Activated naive CD4-positive, alpha-beta T cell treated with anti-CD3 and anti-CD28 coated beads, Interleukin-2, amount 10 ng/mL, durations not matched to agents 7 days and 5 days (primary cell): ENCODE results near the gene PSMB10.

Experiments
- CTCF ChIA-PET: fragments of 350-600 bp; sonication (Branson Sonifier 250); formaldehyde crosslinking; loops from one replicate; lab custom pipeline; 2021; ENCODE audit warnings: antibody characterized with exemption; lab: Charles Lee
- DNase-seq: peaks from one replicate; pipeline ENCODE4 v3.0.0-alpha.2; 2020
- H3K27ac Mint-ChIP-seq: one replicate; pipeline ENCODE4 v1.8.0; 2021; ENCODE audit warnings: mild to moderate bottlenecking, moderate library complexity, mixed read lengths
- H3K27me3 Mint-ChIP-seq: one replicate; pipeline ENCODE4 v1.8.0; 2021; ENCODE audit warnings: mild to moderate bottlenecking, mixed read lengths
- H3K36me3 Mint-ChIP-seq: one replicate; pipeline ENCODE4 v1.8.0; 2021; ENCODE audit warnings: mixed read lengths
- H3K4me1 Mint-ChIP-seq: one replicate; pipeline ENCODE4 v1.8.0; 2021; ENCODE audit warnings: mixed read lengths
- H3K4me3 Mint-ChIP-seq: one replicate; pipeline ENCODE4 v1.8.0; 2021; ENCODE audit warnings: mild to moderate bottlenecking, moderate library complexity, mixed read lengths
- H3K9me3 Mint-ChIP-seq: one replicate; pipeline ENCODE4 v1.8.0; 2021; ENCODE audit warnings: mixed read lengths

PSMB10 gene

DNA sequence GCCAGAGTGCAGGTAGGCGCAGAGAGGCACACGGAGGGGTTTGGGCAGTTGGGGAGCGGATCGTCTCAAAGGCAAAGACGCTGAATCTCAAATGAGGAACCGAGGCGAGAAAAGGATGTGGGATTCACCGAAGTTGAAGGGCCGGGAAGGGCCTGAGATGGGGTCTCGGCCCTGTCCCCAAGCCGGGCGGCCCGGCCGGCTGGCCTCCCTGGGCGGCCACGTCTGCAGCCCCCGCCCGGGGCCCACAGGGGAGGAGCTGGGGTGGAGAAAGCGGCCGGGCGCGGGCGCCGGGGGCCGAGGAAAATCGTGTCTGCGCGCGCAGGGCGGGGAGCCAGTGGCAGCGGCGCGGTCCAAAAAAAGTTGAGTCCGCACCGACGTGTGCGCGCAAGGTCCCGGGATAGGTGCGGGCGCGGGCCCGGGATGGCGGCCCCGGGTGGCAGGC is 31.3 kb upstream of the PSMB10 start:
- H3K9me3 Mint-ChIP-seq, result no peaks in the 10 kb centered on the region
- H3K4me1 Mint-ChIP-seq, result peaks cover 33% of the 10 kb centered on the region
- peak overlapping the region; percentile 93 for H3K27ac Mint-ChIP-seq
- peak; percentile 62 for DNase-seq
- peaks cover 22% of the 10 kb centered on the region for H3K27me3 Mint-ChIP-seq
- H3K4me3 Mint-ChIP-seq, result peak overlapping the region; percentile 100
- H3K36me3 Mint-ChIP-seq, result no peaks in the 10 kb centered on the region
- CTCF ChIA-PET, result no interaction called here

DNA sequence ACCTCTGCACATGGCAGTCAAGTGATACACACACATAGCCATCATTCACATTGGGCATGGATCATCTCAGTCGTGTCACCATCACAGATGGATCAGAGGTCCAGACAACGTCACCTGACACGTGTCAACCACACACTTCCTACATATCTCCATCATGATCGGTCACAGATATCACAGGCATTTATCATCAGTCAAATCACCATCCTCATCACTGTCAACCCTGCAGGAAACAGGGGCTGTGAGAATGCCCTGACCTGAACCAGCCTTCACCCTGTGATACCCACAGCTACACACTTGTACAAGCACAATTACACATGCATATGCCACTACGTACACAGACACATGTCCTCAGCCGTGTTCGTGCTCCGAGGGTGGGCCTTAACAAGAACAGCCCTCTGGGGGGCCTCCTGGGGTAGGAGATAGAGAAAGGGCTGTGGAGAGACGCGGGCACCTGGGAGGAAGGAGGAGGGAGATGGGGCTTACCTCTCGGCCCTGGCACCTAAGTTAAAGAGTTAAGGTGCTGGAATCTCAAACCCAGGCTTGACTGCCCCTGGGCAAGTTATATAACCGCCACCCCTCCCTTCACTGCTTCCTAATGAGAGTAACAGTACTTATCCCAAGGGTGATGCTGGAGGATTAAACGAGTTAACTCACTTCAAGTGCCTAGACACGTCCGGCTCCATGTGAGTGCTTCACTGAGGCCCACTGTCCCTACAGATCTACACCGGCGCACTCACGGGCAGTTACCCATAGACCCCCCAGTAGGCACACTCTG is 30.7 kb upstream of the PSMB10 start:
- Mint-ChIP-seq H3K9me3 (no peaks in the 10 kb centered on the region), H3K4me1 (peaks cover 35% of the 10 kb centered on the region), H3K4me3 (peak overlapping the region; percentile 100), H3K27me3 (peaks cover 16% of the 10 kb centered on the region), H3K27ac (peak overlapping the region; percentile 93), H3K36me3 (peaks cover 5% of the 10 kb centered on the region)
- peak; percentile 48 for DNase-seq
- CTCF ChIA-PET, result interaction anchor here (1.1 to 1.6 kb wide), 2 partner anchors 14 to 74 kb away, joined by 5 to 7 read pairs; partner anchors contain the start of gene DPEP3

DNA sequence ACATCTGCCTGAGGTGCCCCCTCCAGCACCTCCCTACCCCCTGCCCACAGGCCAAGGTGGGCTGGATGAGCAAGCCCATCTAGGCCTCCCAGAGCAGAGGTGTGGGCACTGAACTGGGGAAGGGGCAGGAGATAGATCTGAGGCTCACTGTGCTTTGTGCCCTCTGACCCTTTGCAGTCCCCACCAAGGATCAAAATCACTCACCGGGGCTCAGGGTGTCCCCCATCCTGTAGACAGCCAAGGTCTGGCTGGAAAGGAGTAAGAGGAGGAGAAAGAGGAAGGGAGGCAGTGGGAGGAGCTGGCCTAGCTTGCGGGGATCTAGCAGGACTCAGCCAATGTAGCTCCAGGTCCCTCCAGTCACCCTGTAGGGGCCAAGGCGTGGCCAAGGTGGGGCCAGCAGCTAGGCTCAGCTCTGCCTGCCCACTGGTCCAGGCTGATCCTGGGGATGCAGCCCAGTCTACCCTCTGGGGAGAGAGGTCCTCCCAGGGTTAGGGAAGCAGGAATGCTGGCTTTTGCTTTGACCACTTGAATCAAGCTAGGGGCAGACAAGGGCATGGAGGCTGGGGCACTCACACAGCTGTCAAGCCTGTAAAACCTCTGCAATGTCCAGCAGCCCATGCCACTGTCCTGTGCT is 30.0 kb upstream of the PSMB10 start:
- DNase-seq, result no peak

DNA sequence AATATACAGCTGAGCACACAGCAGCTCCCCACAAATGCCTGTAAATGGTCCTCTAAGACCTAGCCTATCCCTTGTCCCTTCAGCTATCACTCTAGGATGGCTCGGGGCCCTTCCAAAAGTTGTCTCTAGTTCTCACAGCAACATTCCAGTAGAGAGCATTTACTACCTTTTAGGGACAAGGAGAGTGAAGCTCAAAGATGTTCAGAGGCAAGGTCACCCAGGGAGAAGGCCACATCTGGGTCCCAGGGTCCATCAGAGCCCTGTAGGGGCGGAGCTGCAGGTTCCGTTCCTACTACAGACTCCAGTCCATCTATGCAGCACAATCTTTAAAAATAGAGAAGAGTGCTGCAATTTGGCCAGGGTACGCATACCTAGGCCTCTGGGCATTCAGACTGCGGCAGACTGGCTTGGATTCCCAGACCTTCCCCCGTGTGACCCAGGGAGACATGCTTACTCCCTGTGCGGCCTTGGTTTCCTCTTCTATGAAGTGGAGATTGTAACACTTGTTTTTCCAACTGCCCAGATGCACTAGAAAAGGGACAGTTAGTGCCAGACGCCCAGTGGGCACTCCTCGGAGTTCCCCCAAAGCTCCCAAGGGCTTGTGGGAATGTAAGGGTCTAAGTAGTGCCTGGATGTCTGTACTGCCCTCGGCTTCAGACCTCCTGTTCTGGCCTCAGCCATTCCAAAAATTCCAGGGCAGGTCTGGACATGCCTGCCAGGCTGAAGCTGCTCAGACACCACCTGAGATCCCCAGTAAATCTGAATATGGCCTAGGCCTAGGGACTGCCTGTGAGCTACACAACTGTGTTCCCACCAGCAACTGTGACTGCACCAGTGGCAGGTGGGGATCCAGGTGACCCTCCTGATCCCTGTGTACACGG is 29.3 kb upstream of the PSMB10 start:
- H3K4me1 Mint-ChIP-seq, result peaks cover 35% of the 10 kb centered on the region
- no peak overlapping the region for H3K27ac Mint-ChIP-seq
- DNase-seq, result no peak
- H3K27me3 Mint-ChIP-seq, result peaks cover 4% of the 10 kb centered on the region
- H3K9me3 Mint-ChIP-seq, result no peaks in the 10 kb centered on the region
- H3K4me3 Mint-ChIP-seq, result no peak overlapping the region
- peaks cover 17% of the 10 kb centered on the region for H3K36me3 Mint-ChIP-seq
- CTCF ChIA-PET, result interaction anchor here (0.7 to 1.6 kb wide), 4 partner anchors 12 to 75 kb away, joined by 3 to 7 read pairs (median 4); partner anchors contain the start of gene DPEP3

More for the DNA sequence above, 30.0 kb upstream of the PSMB10 start:
- CTCF ChIA-PET, result interaction anchor here (1.1 to 1.6 kb wide), 2 partner anchors 14 to 74 kb away, joined by 5 to 7 read pairs; partner anchors contain the start of gene DPEP3
- Mint-ChIP-seq H3K9me3 (no peaks in the 10 kb centered on the region), H3K4me3 (peak overlapping the region; percentile 100), H3K27ac (no peak overlapping the region), H3K4me1 (peaks cover 35% of the 10 kb centered on the region), H3K36me3 (peaks cover 11% of the 10 kb centered on the region), H3K27me3 (peaks cover 9% of the 10 kb centered on the region)

DNA sequence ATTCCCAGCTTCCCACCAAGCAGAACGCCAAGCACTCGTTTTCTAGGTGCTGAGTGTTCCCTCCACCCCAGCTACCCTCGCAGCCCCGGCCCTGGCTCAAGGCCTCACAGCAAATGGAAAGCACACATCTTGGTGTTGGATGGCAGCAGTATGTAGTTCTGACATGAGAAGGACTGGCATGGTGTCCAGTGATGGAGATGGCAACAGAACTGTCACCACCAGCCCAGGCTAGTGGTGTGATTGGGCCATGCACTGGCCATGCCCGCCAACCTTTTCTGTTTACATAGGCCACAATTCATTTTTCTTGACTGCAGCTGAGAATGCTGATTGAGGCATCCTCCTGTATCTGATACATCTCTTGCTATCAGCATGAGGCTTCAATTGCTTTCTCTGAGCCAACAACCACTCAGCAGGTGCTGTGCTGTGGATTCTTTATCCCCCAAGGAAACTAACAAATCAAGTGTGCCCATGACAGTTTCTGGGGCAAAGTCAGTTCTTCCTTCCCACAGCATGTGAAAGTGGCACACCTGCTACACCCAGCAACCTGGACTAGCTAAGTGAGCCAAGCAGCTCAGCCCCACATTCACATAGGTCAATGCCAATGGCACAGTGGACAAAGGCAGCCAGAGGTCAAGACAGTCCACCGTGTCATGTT is 28.0 kb upstream of the PSMB10 start:
- no peaks in the 10 kb centered on the region for H3K27me3 Mint-ChIP-seq
- CTCF ChIA-PET, result interaction anchor here (1.3 to 1.4 kb wide), 2 partner anchors 10 to 22 kb away, joined by 3 to 5 read pairs; no protein-coding TSS in a partner anchor
- H3K9me3 Mint-ChIP-seq, result no peaks in the 10 kb centered on the region
- peaks cover 22% of the 10 kb centered on the region for H3K36me3 Mint-ChIP-seq
- peaks cover 32% of the 10 kb centered on the region for H3K4me1 Mint-ChIP-seq
- no peak overlapping the region for H3K4me3 Mint-ChIP-seq
- no peak for DNase-seq
- H3K27ac Mint-ChIP-seq, result no peak overlapping the region

DNA sequence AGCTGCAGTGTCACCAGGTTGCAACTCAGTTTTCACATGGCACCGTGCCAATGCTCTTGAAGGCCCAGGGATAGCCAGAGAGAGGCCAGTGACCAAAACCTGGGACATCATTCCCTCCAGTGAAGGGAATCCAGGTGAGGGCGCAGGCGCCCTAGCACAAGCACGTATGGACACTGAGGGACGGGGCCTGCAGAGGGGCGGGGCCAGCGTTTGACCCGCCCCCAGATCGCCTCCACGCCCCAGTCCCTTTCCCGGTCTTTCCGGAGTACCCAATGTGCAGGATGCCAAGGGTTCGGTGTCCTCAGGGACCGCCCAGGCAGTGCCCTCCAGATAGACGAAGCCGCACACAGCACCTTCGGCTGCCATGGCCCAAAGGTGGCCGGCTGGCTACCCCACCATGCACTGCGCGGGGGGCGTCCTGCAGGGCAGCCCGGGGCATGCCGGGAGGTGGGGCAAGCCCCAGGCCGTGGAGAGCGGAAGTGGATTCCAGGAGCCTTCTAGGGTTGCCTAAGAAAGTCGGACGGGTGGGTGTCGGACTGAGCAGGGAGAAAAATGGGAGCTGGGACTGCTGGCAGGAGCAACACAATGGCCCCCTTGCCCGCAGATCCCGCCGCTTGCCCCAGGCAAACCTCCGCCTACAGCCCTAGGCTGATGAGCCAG is 27.1 kb upstream of the PSMB10 start:
- Mint-ChIP-seq H3K27ac (no peak overlapping the region), H3K4me1 (peaks cover 26% of the 10 kb centered on the region), H3K27me3 (no peaks in the 10 kb centered on the region), H3K9me3 (no peaks in the 10 kb centered on the region), H3K4me3 (no peak overlapping the region), H3K36me3 (peaks cover 24% of the 10 kb centered on the region)
- CTCF ChIA-PET, result interaction anchor here (1.3 to 2.6 kb wide), 2 partner anchors 22 kb away, joined by 5 to 7 read pairs; no protein-coding TSS in a partner anchor
- DNase-seq, result no peak

DNA sequence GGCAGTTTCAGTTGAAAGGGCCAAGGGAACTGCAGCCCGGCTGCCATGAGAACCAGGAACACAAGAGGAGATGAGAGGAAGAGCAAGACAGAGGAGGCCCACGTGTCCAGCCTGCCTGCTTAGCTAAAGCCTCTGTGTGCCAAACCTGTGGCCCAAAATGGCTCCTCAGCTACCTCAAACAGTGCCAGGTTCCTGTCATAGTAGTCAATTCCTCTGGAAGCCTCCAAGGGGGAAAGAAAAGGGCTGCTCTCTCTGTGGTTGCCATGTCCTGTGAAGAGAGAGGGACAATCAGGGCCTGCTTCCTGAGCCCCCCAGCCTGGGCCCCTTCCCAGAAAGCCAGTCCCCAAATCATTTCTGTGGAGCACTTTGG is 26.6 kb upstream of the PSMB10 start:
- Mint-ChIP-seq H3K4me3 (no peak overlapping the region), H3K27me3 (no peaks in the 10 kb centered on the region), H3K27ac (no peak overlapping the region), H3K4me1 (peaks cover 25% of the 10 kb centered on the region), H3K36me3 (peaks cover 27% of the 10 kb centered on the region), H3K9me3 (no peaks in the 10 kb centered on the region)
- CTCF ChIA-PET, result interaction anchor here (2.6 kb wide), 1 partner anchor 21 kb away, joined by 7 read pairs; no protein-coding TSS in a partner anchor
- no peak for DNase-seq

DNA sequence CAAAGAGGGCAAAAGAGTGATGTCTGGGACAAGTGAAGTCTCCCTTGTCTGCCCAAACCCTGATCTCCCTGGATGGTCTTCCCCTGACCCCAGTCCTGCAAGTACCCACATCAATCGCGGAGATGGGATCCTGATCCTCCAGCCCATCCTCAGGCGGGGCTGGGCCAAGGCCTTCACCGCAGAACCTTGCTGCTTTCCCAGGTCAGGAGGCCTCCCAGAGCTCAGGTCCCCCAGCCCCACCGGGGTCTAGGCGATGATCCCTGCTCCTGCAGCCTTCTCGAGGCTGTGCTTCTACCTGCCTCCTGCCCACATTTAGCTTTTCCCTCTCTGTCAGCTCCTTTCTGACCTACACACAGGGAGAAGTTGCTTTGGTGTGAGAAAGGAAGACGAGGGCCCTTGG is 25.5 kb upstream of the PSMB10 start:
- Mint-ChIP-seq H3K4me1 (peaks cover 18% of the 10 kb centered on the region), H3K9me3 (no peaks in the 10 kb centered on the region), H3K27me3 (no peaks in the 10 kb centered on the region), H3K27ac (no peak overlapping the region), H3K4me3 (no peak overlapping the region), H3K36me3 (peaks cover 27% of the 10 kb centered on the region)
- CTCF ChIA-PET, result interaction anchor here (2.6 kb wide), 1 partner anchor 20 kb away, joined by 7 read pairs; no protein-coding TSS in a partner anchor
- no peak for DNase-seq

DNA sequence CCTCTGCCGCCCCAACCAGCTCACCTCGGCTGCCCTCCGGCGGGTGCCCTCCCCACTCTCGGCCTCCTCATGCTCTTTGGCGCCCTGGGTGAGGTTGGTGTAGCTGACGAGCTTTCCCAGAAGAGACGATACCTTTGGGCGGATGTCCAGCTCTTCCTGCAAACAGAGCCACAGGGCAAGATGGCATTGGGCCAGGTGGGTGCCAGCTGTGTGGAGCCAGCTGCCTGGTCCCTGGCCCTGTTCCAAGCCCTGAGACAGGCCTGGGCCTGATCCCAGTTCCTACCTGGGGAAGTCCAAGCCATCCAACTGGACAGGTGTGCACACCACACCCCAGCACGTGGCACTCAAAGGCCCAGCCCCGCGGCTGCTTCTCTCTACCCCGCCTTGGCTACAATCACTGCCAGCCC is 24.9 kb upstream of the PSMB10 start:
- peaks cover 12% of the 10 kb centered on the region for H3K4me1 Mint-ChIP-seq
- no peak overlapping the region for H3K27ac Mint-ChIP-seq
- DNase-seq, result no peak
- H3K27me3 Mint-ChIP-seq, result no peaks in the 10 kb centered on the region
- H3K36me3 Mint-ChIP-seq, result peaks cover 27% of the 10 kb centered on the region
- CTCF ChIA-PET, result interaction anchor here (2.6 kb wide), 1 partner anchor 19 kb away, joined by 7 read pairs; no protein-coding TSS in a partner anchor
- H3K4me3 Mint-ChIP-seq, result no peak overlapping the region
- no peaks in the 10 kb centered on the region for H3K9me3 Mint-ChIP-seq

DNA sequence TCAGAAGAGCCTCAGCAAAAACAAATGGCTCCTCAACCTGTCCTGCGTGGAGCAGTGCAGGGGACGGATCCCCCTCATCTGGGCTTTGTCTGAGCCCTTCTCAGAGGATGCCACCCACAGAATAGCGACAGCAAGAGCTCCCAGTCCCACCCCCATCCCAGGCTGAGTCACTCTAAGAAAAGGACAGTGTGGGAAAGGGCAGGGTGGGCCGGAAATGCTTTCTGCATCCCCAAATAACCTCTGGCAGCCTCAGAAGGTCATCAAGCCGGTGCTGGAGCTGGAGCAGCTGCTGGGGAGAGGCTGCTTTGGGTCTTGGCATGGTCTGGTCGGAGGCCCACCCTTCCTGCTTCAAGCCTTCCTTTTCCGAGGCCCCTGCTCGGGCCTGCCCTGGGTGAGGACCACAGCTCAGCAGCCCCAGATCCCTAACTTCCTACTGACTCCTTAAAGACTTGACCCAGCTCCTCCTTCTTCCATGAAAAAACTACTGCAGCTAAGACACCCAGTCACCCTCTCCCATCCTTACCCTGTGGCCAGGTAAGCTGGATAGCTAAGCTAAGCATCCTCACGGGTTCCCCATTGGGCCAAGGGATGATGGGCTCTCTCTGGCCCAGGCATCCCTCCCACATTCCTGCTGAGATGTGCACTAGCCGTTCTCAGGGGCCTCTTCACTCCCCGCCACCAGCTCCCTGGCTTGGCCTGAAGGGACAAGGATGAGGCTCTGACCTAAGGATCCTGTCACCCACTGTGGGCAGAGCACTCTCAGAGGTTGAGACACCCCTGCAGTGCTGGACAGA is 23.1 kb upstream of the PSMB10 start:
- Mint-ChIP-seq H3K36me3 (peaks cover 27% of the 10 kb centered on the region), H3K27ac (peak overlapping the region; percentile 16)

DNA sequence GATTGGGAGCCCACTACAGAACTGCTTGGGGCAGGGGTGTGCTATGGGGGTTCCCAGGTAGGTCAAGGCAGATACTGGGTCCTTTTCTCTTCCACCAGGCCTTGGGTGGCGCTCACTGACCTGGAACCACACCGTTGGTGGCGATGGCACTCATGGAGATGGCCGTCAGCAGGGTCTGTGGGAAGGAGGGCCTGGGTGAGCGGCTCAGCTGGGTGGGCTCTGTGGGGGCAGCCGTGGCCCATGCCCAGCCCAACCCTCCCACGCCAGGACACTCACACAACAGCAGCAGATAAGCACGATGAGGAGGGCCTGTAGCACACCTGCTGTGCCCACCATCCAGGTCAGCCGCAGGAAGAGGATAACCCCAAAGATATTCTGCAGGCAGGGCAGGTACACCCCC is 21.0 kb upstream of the PSMB10 start:
- CTCF ChIA-PET, result interaction anchor here (0.5 kb wide), 1 partner anchor 1239 kb away, joined by 3 read pairs; no protein-coding TSS in a partner anchor
- H3K27ac Mint-ChIP-seq, result no peak overlapping the region
- H3K27me3 Mint-ChIP-seq, result no peaks in the 10 kb centered on the region
- no peaks in the 10 kb centered on the region for H3K9me3 Mint-ChIP-seq
- H3K36me3 Mint-ChIP-seq, result peaks cover 27% of the 10 kb centered on the region
- H3K4me1 Mint-ChIP-seq, result no peaks in the 10 kb centered on the region
- no peak for DNase-seq
- no peak overlapping the region for H3K4me3 Mint-ChIP-seq

More for the DNA sequence above, 23.1 kb upstream of the PSMB10 start:
- CTCF ChIA-PET, result interaction anchor here (0.6 to 1.4 kb wide), 2 partner anchors 18 to 370 kb away, joined by 3 to 4 read pairs; no protein-coding TSS in a partner anchor
- Mint-ChIP-seq H3K27me3 (no peaks in the 10 kb centered on the region), H3K4me1 (peaks cover 2% of the 10 kb centered on the region), H3K4me3 (no peak overlapping the region), H3K9me3 (no peaks in the 10 kb centered on the region)
- no peak for DNase-seq
